Stimulated activated CD8-positive, alpha-beta memory T cell treated with anti-CD3 and anti-CD28 coated beads, Interleukin-7, amount 100 ng/mL, for 24 hours (primary cell): ENCODE measurements around the gene EXOC8.

Experiments
- DNase-seq: peaks from one replicate; pipeline ENCODE4 v3.0.0-alpha.2; 2020; ENCODE audit warnings: low read depth

The EXOC8 gene

DNA sequence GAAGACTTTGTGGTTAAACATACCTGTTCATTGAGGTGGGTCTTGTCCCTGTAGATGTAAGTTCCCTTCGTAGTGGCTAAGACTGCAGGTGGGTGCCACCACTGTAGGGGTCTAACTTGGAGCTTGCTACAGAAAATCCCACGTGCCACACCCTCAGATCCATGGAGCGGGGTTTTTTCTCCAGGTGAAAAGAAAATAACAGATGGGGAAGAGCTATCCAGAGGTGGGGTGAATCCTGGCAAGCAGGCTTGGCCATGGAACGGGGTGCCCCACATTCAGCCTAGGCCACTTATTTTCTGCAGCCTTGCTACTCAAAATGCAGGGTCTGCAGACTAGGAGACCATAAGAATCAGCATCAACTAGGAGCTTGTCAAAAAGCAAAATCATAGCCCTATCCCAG is 24.0 kb downstream of the EXOC8 start:
- DNase-seq, result no peak

DNA sequence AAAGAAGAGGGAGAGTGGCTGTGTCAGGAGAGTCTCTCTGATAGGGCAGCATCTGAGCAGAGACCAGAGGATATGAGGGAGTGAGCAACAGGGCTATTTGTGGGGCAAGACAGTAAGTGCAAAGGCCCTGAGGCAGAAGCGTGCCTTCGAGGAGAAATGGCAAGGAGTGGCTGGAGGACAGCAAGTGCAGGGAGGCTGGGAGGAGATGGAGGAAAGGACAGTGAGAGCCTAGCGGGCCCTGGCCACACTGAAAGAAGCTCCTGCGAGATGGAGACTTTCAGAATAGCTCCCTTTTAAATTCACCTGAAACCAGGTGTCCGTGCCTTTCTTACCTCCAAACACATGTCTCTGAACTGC is 25.2 kb downstream of the EXOC8 start:
- DNase-seq, result no peak

DNA sequence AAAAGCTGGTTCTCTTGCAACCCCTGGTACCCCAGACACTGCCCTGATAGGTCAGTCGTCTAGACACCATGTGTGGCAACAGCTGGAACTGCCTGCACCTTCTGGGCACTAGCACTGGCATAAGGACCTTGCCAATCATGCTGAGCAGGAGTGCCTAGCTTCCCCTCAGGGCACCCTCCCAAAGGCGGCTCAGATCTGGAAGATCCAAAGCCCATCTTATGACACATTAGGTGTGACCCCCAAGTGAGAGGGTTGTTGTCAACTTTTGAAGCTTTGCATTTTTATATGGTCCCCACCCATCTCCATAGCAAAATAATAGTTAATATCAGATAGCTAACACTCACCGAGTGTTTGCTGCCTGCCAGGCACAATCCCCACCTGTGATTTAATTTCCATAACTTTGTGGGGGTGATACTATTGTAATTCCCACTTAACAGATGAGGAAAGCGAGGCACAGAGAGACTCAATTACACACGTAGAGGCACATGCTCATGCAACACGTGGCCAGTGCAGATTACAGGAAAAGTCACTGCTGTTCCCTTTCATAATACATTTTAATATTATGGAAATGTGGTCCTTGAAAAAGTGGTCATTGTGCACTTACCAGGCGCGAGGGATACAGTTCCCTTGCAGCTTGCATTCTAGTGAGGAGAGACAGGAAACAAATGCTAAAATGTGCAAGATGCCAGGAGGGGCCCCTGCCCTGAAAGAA is 25.8 kb downstream of the EXOC8 start:
- no peak for DNase-seq

DNA sequence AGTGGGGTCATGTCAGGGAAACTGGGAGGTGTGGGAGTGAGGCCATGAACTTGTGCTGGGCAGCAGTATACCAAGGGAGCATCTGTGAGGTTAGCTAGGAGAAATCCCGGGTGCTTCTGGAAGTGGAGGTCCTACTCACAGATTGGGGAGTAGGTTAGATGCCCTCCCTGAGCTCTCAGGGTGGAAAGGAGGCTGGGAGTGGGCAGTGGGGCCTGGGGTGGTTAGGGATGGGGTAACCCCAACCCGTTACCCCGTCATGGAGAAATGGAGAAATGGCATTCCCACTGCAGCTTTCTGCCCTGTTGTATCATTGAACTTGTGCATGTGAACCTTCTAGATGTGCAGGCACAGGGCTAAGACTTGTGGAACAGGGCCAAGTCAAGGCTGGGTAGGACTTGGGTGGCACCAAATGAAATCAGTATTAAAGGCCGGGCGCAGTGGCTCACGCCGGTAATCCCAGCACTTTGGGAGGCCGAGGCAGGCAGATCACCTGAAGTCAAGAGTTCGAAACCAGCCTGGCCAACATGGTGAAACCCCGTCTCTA is 27.2 kb downstream of the EXOC8 start:
- no peak for DNase-seq

DNA sequence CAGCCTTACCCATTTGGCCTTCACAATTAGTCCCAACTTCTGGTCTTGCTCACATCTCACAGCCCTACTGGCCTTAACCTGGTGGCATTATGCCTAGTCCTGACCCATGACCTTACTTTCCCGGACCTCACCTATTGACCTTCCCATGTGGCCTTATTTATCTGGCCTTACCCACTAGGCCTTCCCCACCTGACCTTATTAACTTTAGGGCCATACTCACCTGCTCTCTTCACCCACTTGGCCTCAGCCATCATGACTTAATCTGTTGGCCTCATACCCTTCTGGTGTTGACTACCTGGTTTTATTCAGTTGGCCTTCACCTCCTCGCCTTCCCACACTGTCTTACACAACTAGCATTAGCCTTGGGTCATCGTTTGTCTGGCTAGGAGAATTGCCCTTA is 35.7 kb downstream of the EXOC8 start:
- DNase-seq, result no peak

DNA sequence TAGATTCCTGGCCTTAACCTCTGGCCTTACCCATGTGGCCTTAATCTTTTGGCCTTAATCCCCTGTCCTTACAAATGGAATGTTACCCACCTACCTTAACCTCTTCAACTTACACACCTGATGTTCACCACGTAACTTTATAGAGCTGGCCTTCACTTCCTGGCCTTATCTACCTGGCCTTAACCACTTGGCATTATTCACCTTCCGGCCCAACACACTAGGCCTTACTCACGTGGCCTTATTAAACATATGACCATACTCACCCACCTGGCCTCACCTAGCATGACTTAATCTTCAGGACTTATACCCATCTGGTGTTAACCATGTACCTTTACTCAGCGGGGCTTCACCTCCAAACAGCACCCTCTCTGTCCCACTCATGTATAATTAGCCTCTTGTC is 41.7 kb downstream of the EXOC8 start:
- no peak for DNase-seq

DNA sequence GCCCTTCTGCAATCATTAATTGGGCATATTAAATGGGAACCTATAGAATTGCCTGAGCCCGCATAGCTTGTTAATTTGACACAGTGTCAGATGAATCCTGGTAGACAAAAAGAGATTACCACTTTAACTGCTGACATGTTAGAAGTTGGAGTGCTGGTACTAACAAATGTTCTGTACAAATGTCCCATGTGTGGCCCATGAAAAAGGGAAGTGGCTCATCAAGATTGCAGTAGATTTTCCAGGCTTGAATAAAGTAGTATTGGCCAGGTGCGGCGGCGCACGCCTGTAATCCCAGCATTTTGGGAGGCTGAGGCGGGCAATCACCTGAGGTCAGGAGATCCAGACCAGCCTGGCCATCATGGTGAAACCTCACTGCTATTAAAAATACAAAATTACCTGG is 51.0 kb downstream of the EXOC8 start:
- no peak for DNase-seq

DNA sequence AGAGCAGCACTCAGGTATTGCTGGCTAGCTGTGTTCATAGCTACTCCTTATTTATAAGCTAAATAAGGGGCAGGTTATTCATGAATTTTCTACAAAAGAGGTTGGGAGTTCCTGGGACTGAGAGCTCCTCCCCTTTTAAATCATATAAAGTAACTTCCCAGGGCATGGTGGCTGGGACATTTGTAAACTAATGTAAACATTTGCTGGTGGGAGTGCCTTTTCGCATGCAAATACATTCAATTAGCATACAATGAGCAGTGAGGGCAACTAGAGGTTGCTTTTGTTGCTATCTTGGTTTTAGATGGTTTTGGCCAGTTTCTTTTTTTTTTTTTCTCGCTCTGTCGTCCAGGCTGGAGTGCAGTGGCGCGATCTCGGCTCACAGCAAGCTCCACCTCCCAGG is 53.2 kb downstream of the EXOC8 start:
- no peak for DNase-seq
